NCI-H1694 (cell line): ENCODE measurements around the gene SRD5A3.

Experiments
- DNase-seq: peaks from one replicate; lab custom pipeline; 2025; lab: John Stamatoyannopoulos, UW

SRD5A3 gene

GRCh38 chr4:55376698-55377097 is 30.7 kb downstream of the SRD5A3 start:
- no peak for DNase-seq

- DNase-seq: no peak
These were observed 32.8 kb downstream of the SRD5A3 start for GRCh38 chr4:55378617-55379467.

- DNase-seq: no peak
These were observed 34.5 kb downstream of the SRD5A3 start for GRCh38 chr4:55380576-55380975.

DNA sequence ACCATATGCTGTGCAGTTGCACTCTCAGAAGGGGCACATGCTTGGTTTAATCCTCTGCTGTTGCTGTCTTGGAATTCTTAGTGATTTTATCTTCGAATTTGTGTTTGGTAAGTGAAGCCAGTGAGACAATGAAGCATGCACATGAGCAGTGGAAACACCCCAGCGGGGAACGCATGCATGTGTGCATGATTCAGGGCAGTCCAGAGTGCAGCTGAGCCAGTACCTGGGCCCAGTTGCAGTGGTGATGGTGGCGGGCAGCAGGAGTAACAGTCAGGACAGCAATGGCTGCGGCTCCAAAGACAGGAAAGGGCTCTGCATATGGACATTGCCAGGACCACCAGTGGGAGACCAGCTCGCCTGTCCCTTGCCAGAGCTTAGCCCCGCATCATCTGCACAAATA is 35.5 kb downstream of the SRD5A3 start:
- no peak for DNase-seq

DNA sequence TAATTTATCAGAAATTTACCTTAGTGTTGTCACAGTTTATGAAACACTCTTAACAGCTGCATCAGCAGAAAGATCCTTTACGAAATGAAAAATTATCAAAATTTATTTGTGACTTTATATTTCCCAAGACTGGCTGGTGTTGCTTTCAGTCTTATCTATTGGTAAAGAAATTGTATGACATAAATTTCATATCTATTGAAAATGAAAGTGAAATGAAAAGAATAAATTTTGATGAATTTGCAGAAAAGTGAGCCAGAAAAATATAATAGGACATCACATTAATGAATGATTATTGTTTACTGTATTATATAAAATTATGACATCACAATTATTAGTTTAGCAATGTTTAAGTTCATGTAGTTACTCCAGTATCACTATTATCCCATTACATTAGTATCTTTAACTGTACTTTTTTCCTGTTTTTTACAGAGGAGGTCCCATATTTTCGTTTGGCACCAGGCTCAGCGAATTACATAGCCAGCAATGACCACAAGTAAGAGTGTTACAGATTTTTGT is 36.5 kb downstream of the SRD5A3 start:
- no peak for DNase-seq

GRCh38 chr4:55385201-55385649 is 39.2 kb downstream of the SRD5A3 start:
- no peak for DNase-seq

DNA sequence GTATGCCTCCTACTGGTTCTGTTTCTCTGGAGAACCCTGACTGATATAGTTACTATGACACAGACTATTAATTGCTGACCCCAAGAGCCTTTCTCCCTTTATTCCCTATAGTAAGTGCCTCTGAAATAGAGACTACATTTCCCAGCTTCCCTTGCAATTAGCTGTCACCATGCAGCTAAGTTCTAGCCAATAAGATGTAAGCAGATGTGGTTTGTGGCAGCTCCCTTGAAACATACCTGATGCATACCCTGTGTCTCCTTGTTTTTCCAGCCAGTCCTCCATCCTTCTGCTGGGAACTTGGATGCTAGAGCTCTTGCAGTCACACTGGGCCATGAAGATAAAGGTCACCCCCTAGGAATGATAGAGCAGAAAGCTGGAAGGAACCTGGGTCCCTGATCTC is 40.0 kb downstream of the SRD5A3 start:
- no peak for DNase-seq

GRCh38 chr4:55386840-55387239 is 40.8 kb downstream of the SRD5A3 start:
- no peak for DNase-seq

GRCh38 chr4:55393461-55394320 is 47.6 kb downstream of the SRD5A3 start:
- no peak for DNase-seq

- DNase-seq: no peak
These were observed 49.1 kb downstream of the SRD5A3 start for GRCh38 chr4:55395218-55395528.

- peak; percentile 43 for DNase-seq
These were observed 49.7 kb downstream of the SRD5A3 start, which contains the start of gene TMEM165 for GRCh38 chr4:55395529-55396307. Gene TMEM165 (plus strand): TSS chr4:55395957. CDS start chr4:55396190, 233 bp downstream.

DNA sequence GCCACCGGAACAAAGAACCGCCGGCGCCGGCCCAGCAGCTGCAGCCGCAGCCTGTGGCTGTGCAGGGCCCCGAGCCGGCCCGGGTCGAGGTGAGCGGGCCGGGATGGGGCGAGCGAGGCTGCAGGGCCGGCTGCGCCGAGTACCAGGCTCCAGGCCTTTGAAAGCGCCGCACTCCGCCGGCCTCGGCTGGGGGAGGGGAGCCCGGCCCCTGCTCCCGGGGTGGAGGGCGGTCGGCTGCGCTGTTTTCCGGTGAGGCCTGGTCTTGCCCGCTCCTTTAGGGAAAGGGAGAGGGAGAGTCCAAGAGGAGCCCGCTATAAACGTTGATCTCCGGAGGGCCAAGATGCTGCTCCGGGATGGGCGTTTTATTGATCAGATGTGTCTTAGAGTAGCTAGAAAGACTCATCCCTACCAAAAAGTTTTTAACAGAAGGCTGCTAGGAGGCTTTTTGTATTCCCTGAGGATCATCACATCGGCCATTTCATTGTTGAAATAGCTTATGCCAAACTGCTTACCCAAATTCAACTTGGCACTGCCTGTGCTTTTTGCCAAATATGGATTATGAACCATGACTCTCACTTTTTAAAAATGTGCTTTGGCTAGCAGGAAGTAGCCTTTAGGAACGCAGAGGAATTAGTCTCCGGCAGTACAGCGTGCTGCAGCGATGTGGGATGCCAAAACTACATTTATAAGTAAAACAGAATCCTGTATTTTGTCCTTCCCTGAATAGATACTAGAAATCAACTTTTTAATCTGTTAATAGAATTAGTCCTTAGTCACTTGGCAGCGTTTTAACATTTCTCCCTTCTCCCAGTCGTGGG is 50.5 kb downstream of the SRD5A3 start:
- no peak for DNase-seq

GRCh38 chr4:55397126-55397436 is 51.0 kb downstream of the SRD5A3 start:
- no peak for DNase-seq

- DNase-seq: no peak
These were observed 51.7 kb downstream of the SRD5A3 start for GRCh38 chr4:55397520-55398321.

GRCh38 chr4:55398461-55398860 is 52.4 kb downstream of the SRD5A3 start:
- DNase-seq: no peak

DNA sequence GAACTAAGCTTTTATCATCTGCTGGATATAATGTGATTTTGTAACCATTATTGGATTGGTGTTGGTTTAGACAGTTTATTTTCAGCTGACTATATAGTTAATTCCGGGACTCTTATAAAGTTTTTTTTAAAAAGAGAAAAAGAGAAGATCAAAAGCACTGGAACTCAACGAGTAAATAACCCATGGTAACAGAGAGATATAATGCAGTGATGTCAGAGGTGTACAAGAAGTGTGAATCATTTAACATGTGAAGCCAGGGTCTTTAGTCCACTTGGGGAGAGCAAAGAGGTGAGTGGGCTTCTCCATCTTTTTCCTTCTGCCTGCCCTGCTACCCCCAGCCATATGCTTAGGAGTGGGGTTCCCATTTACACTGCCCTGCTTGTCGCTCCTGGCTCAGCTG is 52.9 kb downstream of the SRD5A3 start:
- DNase-seq: no peak

DNA sequence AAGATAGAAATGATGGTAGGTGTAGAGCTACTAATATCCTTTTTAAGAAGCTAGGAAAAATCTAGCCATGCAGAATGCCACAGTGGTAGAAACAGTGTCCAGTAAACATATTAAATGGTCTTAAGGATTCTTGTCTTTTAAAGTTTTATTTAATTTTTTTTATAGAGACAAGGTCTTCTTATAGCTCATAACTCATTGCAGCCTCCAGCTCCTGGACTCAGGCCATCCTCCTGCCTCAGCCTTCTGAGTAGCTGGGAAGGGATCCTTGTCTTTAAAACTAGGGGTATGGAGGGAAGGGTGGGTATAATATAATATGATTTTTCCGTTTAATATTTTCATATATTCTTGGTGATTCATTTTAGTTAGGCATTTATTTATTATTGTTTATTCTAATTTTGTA is 53.5 kb downstream of the SRD5A3 start:
- DNase-seq: no peak

- DNase-seq: no peak
These were observed 59.0 kb downstream of the SRD5A3 start for GRCh38 chr4:55405073-55405472.

GRCh38 chr4:55406545-55406944 is 60.5 kb downstream of the SRD5A3 start:
- no peak for DNase-seq

GRCh38 chr4:55407119-55407518 is 61.1 kb downstream of the SRD5A3 start:
- DNase-seq: no peak

DNA sequence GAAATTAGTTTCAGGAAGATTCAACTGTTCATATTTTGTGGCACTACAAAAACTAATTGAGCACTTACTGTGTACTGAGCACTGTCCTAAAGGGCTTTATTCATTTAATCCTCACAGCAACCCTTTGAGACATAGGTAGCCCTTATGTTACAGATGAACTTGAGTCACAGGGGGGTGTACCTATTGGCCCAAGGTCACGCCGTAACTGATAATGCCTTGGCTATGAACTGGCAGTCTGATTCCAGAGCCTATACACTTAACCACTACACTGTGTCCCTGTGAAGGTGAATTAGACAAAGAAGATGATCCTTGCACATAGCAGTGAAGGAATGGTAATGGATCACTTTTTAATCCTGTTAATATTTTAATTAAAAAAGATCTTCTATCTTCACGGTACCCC is 61.7 kb downstream of the SRD5A3 start:
- DNase-seq: no peak
